Measurements from ENCODE around the gene APOM. TPM values are rescaled to one million over a fixed set of nuclear protein-coding genes. Genes with fewer than 3 reads are reported as not detected.

Gene APOM
- total and polyA plus RNA-seq, 2 of the 4 experiments (the other 2 are of a cell fraction) = 1.4 to 3.8 TPM

- Histone ChIP-seq H3K4ac (ENCODE audit: low read depth, low read length) (peak overlapping the region; percentile 62), H2BK20ac (ENCODE audit: low read depth, low read length) (no peak overlapping the region), H3K9ac (ENCODE audit: low read depth, low read length) (peak overlapping the region; percentile 53), H3K56ac (ENCODE audit: extremely low read depth, insufficient read depth, low read length) (no peak overlapping the region), H3K14ac (replicated peaks; ENCODE audit: low read depth, low read length) (peak overlapping the region; percentile 26), H3K9me3 (ENCODE audit: control insufficient read depth, insufficient read depth, low read length) (no peaks in the 10 kb centered on the region), H3K18ac (ENCODE audit: low read depth, low read length) (peak overlapping the region; percentile 40; the same call in 1 of the 2 replicates), H3K4me3 (ENCODE audit: insufficient read depth, low read depth, low read length) (peak overlapping the region; percentile 27), H3K4me2 (ENCODE audit: low read depth, low read length) (peak overlapping the region; percentile 79), H2AK5ac (ENCODE audit: low read depth, low read length) (0 out of 2 replicates have a peak overlapping the region, but pooled peaks have one; percentile 32), H3K36me3 (ENCODE audit: control insufficient read depth, insufficient read depth, low read length) (peaks cover 1% of the 10 kb centered on the region), H4K20me1 (ENCODE audit: insufficient read depth, low read length) (no peaks in the 10 kb centered on the region), H3K27me3 (ENCODE audit: control insufficient read depth, insufficient read depth, low read length) (no peaks in the 10 kb centered on the region), H3K79me1 (ENCODE audit: low read depth in 1 of 2, low read length in 2 of 2) (no peaks in the 10 kb centered on the region), H3K9me1 (ENCODE audit: insufficient read depth, low read length) (0 out of 2 replicates have a peak, but pooled peaks cover 5% of the 10 kb centered on the region), H3K23ac (ENCODE audit: low read depth, low read length) (peak overlapping the region; percentile 47; the same call in 1 of the 2 replicates), H2AK9ac (replicated peaks; ENCODE audit: low read depth, low read length, poor library complexity) (peak overlapping the region; percentile 84), H2BK5ac (ENCODE audit: low read depth, low read length, poor library complexity, severe bottlenecking) (peak overlapping the region; percentile 6), H2BK120ac (ENCODE audit: low read depth, low read length) (peak overlapping the region; percentile 33; the same call in 1 of the 2 replicates), H3K4me1 (ENCODE audit: control insufficient read depth, insufficient read depth, low read length) (peaks cover 12% of the 10 kb centered on the region), H2AFZ (replicated peaks; ENCODE audit: low read length, poor library complexity) (peak overlapping the region; percentile 93), H4K91ac (ENCODE audit: insufficient read depth, low read depth, low read length) (peak overlapping the region; percentile 69), H3K27ac (ENCODE audit: insufficient read depth, low read length) (peak overlapping the region; percentile 42), H4K8ac (ENCODE audit: low read depth in 2 of 2, low read length in 2 of 2) (peak overlapping the region; percentile 68 to 78), H2BK15ac (ENCODE audit: low read depth, low read length) (peak overlapping the region; percentile 38; the same call in 1 of the 3 replicates), H4K5ac (ENCODE audit: low read depth, low read length) (peak overlapping the region; percentile 82)
- DNase-seq (peak; percentile 22), ATAC-seq (ENCODE audit: low read depth) (peak; percentile 46)
- in situ Hi-C loops (cut with MboI; ENCODE audit: low sequenced_read_pairs) (loop anchor here (10.0 kb wide), 2 partner anchors 154 to 264 kb away; partner anchors contain the start of gene CFB), dilution Hi-C loops (cut with HindIII; ENCODE audit: low sequenced_read_pairs, unreplicated experiment) (no loop called here), intact Hi-C loops (cut with micrococcal nuclease) (loop anchor here (2.0 kb wide), 1 partner anchor 48 kb away; the partner anchor contains the start of gene DDAH2)
- WGBS, 2 experiments (ENCODE audit: extremely low coverage in 2 of 2, insufficient read length in 1 of 2) = 5% methylated on average over 23 of the region's 40 CpGs; no CpG with 5 or more reads in 1 of the 2 experiments
- ChIA-PET POLR2A (ENCODE audit: unreplicated experiment) (interaction anchor here (0.6 kb wide), 2 partner anchors 270 to 495 kb away, joined by 3 to 5 read pairs; partner anchors contain the start of gene AGPAT1), CTCF (interaction anchor here (0.6 to 0.8 kb wide), 4 partner anchors 15 to 627 kb away, joined by 3 read pairs; partner anchors contain the start of gene DDAH2)
- BruUV-seq (replicated peaks) = no TSS peak
- TF ChIP-seq MAFK (IDR thresholded peaks at IDR 0.05; ENCODE audit: low read depth, low read length) = no peak
- TF ChIP-seq BHLHE40 (IDR thresholded peaks at IDR 0.05; ENCODE audit: low read depth, low read length) = no peak
- no peak for TF ChIP-seq CEBPB (IDR thresholded peaks at IDR 0.05; ENCODE audit: low read depth, low read length)
- TF ChIP-seq RCOR1 (IDR thresholded peaks at IDR 0.05; ENCODE audit: insufficient replicate concordance, low read length) = no peak
- TF ChIP-seq POLR2A (IDR thresholded peaks at IDR 0.05; ENCODE audit: low read depth, low read length) = no peak
- TF ChIP-seq CTCF (conservative IDR thresholded peaks at IDR 0.05; ENCODE audit: low read depth, low read length) = peak; percentile 17; the same call in 1 of the 2 replicates
- no peak for TF ChIP-seq SMC3 (IDR thresholded peaks at IDR 0.05; ENCODE audit: low read depth, low read length)
These were observed 25.5 kb downstream of the APOM start for GRCh38 chr6:31681135-31681671.

Measured in IMR-90 (cell line).